Right forelimb (tissue), 1 donor: ENCODE data around the gene EME2.
A peak's percentile ranks its signal among the peaks of the same experiment; 100 is the strongest.

Source experiments
- DNase-seq: peaks from one replicate; pipeline ENCODE4 v3.0.0-alpha.2; 2018

EME2 gene

GRCh38 chr16:1768061-1768766 is 4.4 kb upstream of the EME2 start:
- no peak for DNase-seq

DNA sequence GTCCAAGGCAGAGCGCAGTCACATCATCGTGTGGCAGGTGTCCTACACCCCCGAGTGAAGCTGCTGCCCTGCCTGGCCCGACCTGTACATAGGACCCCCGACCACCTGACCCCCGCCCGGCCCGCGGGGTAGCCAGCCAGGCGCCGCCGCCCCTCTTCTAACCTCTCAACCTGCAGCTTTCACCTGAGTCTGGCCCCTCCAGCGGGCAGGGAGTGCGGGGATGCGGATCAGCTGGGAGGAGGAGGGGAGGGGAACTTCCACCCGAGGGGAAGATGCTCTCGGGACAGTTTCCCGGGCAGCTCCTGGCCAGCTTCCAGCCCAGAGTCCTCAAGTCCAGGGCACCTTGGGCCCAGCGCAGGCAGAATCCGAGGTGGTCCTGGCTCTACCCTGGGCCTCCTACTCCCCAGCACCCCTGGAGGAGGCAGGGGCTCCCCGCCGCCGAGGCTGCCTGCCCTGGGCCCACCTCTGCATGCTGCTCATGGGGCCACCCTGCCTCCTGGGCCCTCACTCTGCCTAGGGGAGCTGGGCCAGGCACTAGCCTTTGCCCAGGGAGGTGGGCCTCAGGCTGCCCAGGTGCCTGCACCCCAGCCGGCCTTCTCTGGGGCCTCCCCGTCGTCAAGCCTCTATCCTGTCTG is 3.7 kb upstream of the EME2 start:
- DNase-seq, result peak; percentile 45

DNA sequence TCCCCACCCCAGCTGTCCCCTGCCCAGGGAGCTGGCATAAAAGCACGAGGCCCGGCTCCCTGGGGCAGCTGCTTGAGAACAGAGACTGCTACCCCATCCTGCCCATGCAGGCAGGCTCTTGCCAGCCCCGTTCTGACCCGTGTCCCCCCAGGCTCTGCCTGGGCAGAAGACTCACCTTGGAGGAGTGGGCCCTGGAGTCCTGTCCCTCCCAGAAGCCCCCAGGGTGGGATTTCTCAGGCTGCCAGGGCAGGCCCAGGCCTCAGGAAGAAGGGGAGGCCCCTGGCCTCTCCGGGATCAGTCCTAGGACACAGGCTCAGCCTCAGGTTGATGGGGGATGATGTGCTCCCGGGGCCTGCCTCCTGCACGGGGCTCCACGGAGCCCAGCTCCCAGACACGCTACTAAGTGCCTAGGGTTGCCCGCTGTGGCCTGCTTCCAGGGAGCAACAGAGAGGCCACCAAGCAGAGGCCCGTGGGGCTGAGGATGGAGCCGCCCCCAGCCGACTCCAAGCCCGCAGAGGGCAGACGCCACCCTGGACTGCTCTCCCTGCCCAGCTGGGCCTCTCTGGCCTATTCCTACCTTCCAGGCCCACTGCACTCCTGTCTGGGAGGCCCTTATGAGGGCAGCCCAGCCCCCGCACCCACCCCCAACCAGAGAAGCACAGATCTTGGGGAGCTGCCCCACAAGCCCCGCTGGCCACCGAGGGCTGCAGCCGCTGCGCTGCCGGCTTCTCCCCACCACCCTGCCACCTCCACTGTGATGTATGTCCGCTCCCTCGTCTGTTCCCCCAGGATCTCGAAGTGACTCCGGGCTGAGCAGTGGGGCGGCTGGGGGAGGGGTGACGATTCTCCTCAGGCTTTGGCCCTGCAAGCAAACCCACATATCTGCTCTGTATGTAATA is 3.0 kb upstream of the EME2 start:
- DNase-seq, result peak; percentile 46

GRCh38 chr16:1770328-1771187 is 2.1 kb upstream of the EME2 start:
- DNase-seq, result peak; percentile 60

- peak; percentile 87 for DNase-seq
Observed at GRCh38 chr16:1771188-1771863, 1.3 kb upstream of the EME2 start, which contains the start of gene NME3. TSS of gene NME3 (minus strand) at chr16:1771543. CDS start at chr16:1771534, 9 bp downstream.

DNA sequence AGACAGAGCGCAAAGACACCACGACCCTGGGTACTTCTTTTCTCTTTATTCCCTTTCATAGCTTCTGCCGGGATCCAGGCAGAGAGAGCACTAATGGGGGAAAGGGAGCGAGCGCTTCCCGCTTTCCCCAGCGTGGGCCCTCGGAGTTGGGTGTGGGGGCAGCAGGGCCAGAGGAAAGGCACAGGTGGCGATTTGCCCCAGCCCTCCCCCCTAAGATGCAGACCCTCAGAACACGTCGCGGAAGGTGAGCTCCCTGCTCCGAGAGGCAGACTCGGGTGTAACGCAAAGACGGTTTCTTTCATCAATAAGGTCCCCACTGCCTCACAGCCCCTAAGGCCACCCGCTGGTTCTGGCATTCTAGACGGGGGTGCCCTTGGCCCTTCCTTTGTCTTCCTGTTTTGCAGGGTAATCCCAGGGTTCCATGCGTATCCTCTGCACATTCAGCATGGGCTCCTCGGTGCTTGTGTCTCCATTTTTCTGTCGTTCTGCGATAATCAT is 697 bp upstream of the EME2 start:
- DNase-seq, result peak; percentile 45

- peak; percentile 90 for DNase-seq
Observed at GRCh38 chr16:1772908-1773702, 495 bp downstream of the EME2 start, which contains the start of gene MRPS34. TSS of gene MRPS34 (minus strand) at chr16:1773134. CDS start at chr16:1773119, 15 bp downstream.

DNA sequence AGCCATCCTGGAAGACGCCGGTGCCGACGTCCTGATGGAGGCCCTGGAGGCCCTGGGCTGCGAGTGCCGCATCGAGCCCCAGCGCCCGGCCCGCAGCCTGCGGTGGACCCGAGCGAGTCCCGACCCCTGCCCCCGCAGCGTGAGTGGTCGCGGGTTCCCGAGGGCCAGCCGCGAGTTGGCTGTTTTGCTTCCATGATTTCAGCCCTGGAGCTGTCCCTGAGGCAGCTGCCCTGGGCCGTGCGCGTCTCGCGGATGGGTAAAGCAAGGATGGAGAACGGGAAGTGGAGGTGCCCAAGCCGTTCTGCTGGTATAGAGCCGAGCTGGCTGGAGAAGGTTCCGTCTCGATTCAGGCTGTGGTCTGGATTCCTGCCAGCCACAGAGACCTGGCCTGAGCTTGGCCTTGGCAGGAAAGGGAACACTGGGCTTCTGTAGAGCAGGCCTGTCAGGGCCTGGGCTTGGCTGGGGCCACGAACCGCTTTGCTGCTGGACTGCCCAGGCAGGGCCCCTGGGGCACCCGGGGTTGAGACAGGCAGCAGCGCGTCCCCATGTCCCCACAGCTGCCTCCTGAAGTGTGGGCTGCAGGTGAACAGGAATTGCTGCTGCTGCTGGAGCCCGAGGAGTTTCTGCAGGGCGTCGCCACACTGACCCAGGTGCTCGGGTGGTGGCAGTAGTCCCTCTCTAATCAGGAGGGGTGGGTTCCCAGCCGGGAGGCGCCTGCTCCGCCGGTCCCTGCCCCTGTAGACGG is 1.3 kb downstream of the EME2 start:
- DNase-seq, result no peak

GRCh38 chr16:1774448-1774780 is 1.8 kb downstream of the EME2 start:
- no peak for DNase-seq

DNA sequence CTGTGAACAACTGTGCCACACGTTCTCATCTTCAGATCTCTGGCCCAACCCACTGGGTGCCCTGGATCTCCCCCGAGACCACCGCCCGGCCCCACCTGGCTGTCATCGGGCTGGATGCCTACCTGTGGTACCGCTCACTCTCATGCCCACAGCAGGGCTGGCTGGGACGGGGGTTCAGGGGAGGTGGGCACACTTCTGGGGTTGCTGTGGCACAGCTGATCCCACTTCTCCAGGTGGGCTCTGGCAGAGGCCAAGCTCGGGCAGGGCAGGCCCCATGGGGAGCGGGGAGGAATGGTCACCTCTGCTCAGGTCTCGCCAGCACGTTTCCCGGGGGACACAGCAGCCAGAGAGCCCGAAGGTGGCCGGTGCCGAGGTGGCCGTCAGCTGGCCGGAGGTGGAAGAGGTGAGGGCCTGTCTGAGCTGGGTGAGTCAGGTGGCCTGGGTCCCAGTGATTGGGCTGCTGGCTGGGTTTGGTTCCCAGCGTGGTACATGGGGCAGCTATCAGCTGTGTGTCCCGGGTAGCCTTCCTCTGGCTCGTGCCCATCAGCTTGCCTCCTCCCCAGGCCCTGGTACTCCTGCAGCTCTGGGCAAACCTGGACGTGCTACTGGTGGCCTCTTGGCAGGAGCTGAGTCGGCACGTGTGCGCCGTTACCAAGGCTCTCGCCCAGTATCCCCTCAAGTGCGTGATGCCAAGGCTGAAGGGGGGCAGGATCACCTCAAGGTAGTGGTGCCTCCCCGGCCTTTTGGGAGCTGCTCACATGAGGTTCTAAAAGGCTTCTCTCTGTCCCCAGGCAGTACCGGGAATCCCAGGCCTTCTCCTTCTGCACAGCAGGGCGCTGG is 2.6 kb downstream of the EME2 start:
- peak; percentile 43 for DNase-seq

- peak; percentile 43 for DNase-seq
Observed at GRCh38 chr16:1775846-1776671, 3.4 kb downstream of the EME2 start.

DNA sequence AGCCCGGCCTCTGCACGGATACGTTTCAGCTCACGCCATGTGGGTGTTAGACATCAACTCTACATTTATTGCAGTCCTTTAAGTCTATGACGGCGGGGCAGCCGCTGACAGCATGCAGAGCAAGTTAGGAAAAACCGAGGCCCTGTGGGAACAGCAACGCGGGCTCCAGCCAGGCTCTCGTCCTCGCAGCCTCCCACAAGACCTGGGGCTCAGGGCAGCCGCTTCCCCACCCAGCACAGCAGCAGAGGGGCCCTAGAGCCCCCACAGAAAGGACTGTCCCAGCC is 4.0 kb downstream of the EME2 start:
- no peak for DNase-seq

- DNase-seq, result no peak
Observed at GRCh38 chr16:1776991-1777374, 4.4 kb downstream of the EME2 start.

DNA sequence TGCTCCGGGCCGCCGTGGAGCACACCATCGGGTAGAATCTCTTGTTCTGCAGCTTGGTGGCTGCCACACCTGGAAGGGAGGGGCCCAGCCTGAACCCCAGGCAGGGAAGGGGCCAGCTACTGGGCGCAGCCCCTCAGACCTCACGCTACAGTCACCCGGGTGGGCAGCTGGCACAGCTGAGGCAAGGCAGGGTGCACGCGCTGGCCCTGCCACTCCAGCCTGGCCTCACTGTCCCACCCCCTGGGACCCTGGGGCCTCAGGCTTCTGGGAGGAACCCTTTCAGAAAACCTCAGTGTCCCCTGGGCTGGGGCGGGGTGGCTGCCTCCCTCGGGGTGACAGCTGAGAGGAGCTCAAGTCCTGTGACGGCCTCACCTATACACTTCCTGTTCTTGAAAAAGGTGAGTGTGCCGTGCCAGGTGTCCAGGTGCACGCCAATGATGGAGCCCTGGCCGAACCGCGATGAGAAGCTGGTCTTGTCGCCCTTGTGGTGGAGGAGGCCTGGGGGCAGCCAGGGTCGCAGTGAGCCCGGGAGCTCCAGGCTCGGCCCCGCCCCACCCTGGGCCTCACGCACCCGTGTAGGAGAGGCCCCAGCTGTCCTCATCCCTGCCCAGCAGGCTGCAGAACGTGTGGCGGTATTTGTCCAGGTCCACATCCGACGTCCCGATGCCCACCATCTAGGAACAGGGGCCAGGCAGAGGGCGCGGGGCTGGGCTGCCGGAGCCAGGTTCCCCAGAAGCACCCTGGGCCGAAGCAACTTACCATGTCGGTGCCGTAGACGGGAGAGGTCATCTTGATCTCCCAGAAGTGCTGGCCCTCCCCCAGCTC is 5.0 kb downstream of the EME2 start:
- peak; percentile 40 for DNase-seq

- DNase-seq, result peak; percentile 42
Observed at GRCh38 chr16:1778200-1779179, 5.9 kb downstream of the EME2 start.

- peak; percentile 41 for DNase-seq
Observed at GRCh38 chr16:1779234-1779701, 6.7 kb downstream of the EME2 start.
